OCI-LY3 (cell line): ENCODE results near the gene ISCA1.

Experiments used
- H2AFZ ChIP-seq: fragments of 200-600, 300-600 bp; shearing (Covaris generic); 2 replicates; pipeline ENCODE4 v1.6.0; 2014; ENCODE audit warnings: antibody characterized with exemption, low read depth, low read length
- H3K27ac ChIP-seq: fragments of 200-600, 300-600 bp; sonication (generic); 2 replicates; pipeline ENCODE4 v1.5.1; 2014; ENCODE audit warnings: mild to moderate bottlenecking, low read length, moderate library complexity, mixed read lengths
- H3K27me3 ChIP-seq: fragments of 200-600, 300-600 bp; sonication (generic); 2 replicates; pipeline ENCODE4 v1.6.1; 2014; ENCODE audit warnings: low read depth, low read length, mixed read lengths
- H3K36me3 ChIP-seq: fragments of 200-600, 300-600 bp; sonication (generic); replicated peaks from 2 replicates; pipeline ENCODE3; 2014; ENCODE audit warnings: low read depth, low read length, mixed read lengths
- H3K4me1 ChIP-seq: fragments of 300-600, 200-600 bp; sonication (generic); 2 replicates; pipeline ENCODE4 v1.6.1; 2014; ENCODE audit warnings: low read length, mixed read lengths
- H3K4me2 ChIP-seq: fragments of 200-600, 300-600 bp; sonication (generic); 2 replicates; pipeline ENCODE4 v1.6.1; 2014; ENCODE audit warnings: low read length, mixed read lengths
- H3K4me3 ChIP-seq: fragments of 300-600, 200-600 bp; sonication (generic); 2 replicates; pipeline ENCODE4 v1.5.1; 2014; ENCODE audit warnings: antibody characterized with exemption, mild to moderate bottlenecking, low read length, moderate library complexity
- H3K79me2 ChIP-seq: fragments of 300-600, 200-600 bp; shearing (Covaris generic); 2 replicates; pipeline ENCODE4 v1.6.1; 2014; ENCODE audit warnings: mild to moderate bottlenecking, low read length, mixed read lengths
- H3K9ac ChIP-seq: fragments of 300-600, 200-600 bp; shearing (Covaris generic); 2 replicates; pipeline ENCODE4 v1.6.0; 2014; ENCODE audit warnings: mild to moderate bottlenecking, low read length, moderate library complexity
- H3K9me3 ChIP-seq: fragments of 200-600, 300-600 bp; shearing (Covaris generic); 2 replicates; pipeline ENCODE4 v1.6.1; 2014; ENCODE audit warnings: low read length, mixed read lengths; ENCODE audit not compliant: insufficient read depth
- H4K20me1 ChIP-seq: fragments of 200-600, 300-600 bp; sonication (generic); 2 replicates; pipeline ENCODE4 v1.6.1; 2016; ENCODE audit warnings: low read length, mixed read lengths; ENCODE audit not compliant: insufficient read depth
- EZH2phosphoT487 ChIP-seq: fragments of 200-600 bp; shearing (Covaris generic); IDR thresholded peaks from 2 replicates; pipeline ENCODE4 v1.6.1; 2018; ENCODE audit warnings: antibody characterized with exemption, mixed run types, low read depth
- TF ChIP-seq, protein P1 (sequence below): fragments of 200-600, 300-600 bp; sonication (generic); IDR thresholded peaks from 2 replicates; pipeline ENCODE4 v1.5.1; 2014; ENCODE audit warnings: antibody characterized with exemption, low read length, low read depth

ISCA1 gene

DNA sequence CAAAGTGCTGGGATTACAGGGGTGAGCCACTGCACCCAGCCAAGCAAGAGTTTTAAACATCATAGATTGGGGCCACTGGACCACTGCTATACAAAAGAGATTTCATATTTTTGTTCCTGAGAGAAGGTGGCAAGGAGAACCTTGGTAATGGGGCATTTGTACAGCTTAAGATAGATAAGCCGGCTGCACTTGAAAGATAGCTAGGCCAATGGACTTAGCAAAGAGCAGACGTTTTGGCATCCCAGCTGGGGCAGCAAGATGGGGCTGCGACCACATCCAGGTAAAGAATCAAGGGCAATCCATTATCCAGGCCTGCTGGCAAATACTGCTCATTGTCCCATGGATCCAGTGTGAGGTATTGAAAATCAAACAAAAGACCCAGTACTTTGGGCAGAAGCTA lies 3.9 kb upstream of the ISCA1 start:
- Histone ChIP-seq H3K27ac (peak overlapping the region; percentile 58), H3K36me3 (peaks cover 9% of the 10 kb centered on the region), H3K4me1 (peaks cover 63% of the 10 kb centered on the region), H2AFZ (no peak overlapping the region), H3K9me3 (no peaks in the 10 kb centered on the region), H3K79me2 (peaks cover 7% of the 10 kb centered on the region), H3K4me2 (peak overlapping the region; percentile 33; the same call in 1 of the 2 replicates), H3K9ac (peak overlapping the region; percentile 8; the same call in 1 of the 2 replicates), H3K27me3 (no peaks in the 10 kb centered on the region), H4K20me1 (no peaks in the 10 kb centered on the region), H3K4me3 (no peak overlapping the region)
- TF ChIP-seq, protein P1, sequence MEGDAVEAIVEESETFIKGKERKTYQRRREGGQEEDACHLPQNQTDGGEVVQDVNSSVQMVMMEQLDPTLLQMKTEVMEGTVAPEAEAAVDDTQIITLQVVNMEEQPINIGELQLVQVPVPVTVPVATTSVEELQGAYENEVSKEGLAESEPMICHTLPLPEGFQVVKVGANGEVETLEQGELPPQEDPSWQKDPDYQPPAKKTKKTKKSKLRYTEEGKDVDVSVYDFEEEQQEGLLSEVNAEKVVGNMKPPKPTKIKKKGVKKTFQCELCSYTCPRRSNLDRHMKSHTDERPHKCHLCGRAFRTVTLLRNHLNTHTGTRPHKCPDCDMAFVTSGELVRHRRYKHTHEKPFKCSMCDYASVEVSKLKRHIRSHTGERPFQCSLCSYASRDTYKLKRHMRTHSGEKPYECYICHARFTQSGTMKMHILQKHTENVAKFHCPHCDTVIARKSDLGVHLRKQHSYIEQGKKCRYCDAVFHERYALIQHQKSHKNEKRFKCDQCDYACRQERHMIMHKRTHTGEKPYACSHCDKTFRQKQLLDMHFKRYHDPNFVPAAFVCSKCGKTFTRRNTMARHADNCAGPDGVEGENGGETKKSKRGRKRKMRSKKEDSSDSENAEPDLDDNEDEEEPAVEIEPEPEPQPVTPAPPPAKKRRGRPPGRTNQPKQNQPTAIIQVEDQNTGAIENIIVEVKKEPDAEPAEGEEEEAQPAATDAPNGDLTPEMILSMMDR: no peak
- no peak for TF ChIP-seq EZH2phosphoT487

DNA sequence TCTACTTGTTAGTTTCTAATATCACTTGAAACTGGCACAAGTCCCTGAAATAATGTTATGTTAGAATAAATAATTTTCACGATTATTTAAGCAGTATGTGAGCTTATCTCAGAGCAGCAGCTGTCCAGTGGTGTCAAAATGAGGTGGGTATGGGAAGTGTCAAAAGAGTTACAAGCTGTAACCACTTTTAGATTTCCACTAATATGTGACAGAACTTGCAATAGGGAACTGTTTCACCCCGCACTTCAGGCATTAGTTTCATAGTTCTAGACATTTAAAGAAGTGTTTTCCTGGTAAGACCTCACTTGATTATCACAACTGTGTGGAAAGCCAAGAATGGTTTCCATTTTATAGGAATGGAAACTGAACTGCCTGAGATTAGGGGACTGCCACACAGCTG lies 2.9 kb upstream of the ISCA1 start:
- Histone ChIP-seq H3K9me3 (no peaks in the 10 kb centered on the region), H3K27ac (peak overlapping the region; percentile 37; the same call in 1 of the 2 replicates)
- TF ChIP-seq, protein P1: no peak
- TF ChIP-seq EZH2phosphoT487: no peak

DNA sequence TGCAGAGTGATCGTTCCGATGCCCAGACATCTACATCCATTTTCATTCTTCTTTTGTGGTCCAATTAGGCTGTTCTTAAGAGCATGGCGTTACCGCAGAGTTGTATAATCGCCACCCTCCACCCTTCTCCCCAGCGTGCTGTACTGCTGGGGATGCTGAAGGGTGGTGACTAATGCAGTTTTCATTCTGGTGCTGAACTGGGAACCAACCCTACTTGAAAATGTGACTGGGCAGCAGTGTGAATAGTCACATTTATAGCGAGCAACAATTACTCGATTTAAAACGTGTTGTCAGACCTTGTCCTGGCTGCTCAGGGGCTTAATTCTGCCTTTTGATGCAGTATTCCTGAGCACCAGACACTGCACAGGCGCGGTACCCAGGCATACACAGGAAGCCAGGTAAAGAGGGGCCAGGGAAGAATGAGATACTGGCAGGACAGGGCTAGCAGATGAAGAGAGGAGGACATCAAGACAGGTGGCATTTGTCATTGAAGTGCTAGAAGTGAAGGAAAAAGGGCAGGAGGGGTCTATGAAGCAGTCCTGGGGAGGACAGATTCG lies 719 bp upstream of the ISCA1 start:
- H3K27ac ChIP-seq: peak overlapping the region; percentile 76
- peaks cover 22% of the 10 kb centered on the region for H4K20me1 ChIP-seq
- H3K79me2 ChIP-seq: peaks cover 38% of the 10 kb centered on the region
- H3K36me3 ChIP-seq: peaks cover 18% of the 10 kb centered on the region
- H3K4me3 ChIP-seq: peak overlapping the region; percentile 86
- no peaks in the 10 kb centered on the region for H3K27me3 ChIP-seq
- H3K9me3 ChIP-seq: no peaks in the 10 kb centered on the region
- peak overlapping the region; percentile 71 for H3K9ac ChIP-seq
- TF ChIP-seq, protein P1: no peak
- TF ChIP-seq EZH2phosphoT487: no peak
- H3K4me2 ChIP-seq: peak overlapping the region; percentile 97
- peaks cover 54% of the 10 kb centered on the region for H3K4me1 ChIP-seq
- peak overlapping the region; percentile 73 for H2AFZ ChIP-seq

More for the DNA sequence above, 2.9 kb upstream of the ISCA1 start:
- Histone ChIP-seq H4K20me1 (peaks cover 5% of the 10 kb centered on the region; the same call in 1 of the 2 replicates), H3K27me3 (no peaks in the 10 kb centered on the region), H3K36me3 (peaks cover 9% of the 10 kb centered on the region), H3K79me2 (peaks cover 18% of the 10 kb centered on the region), H3K4me1 (peaks cover 70% of the 10 kb centered on the region), H3K9ac (no peak overlapping the region), H2AFZ (no peak overlapping the region), H3K4me2 (peak overlapping the region; percentile 15; the same call in 1 of the 2 replicates), H3K4me3 (no peak overlapping the region)

DNA sequence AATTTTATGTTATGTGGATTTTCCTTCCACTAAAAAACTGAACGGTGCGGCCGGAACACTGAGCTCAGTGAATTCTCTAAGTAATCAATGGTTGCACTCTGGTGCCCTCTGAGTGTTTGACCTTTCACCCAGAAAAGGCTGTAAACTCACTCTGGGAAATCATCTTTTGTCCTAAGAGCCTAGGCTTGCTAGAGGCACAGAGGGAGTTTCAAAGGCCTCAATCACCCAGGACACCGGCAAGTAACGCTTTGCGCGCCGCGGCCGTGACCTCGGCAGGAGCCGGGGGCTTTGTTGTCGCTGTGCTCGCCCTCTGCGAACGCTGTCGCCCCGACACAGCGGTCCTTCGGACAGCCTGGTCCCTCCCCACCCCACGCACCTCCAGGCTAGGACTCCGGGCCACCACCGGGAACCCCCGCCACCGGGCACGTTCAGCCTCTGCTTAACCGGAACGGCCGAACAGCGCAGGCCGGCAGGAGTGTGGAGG lies 703 bp downstream of the ISCA1 start:
- Histone ChIP-seq H4K20me1 (peaks cover 31% of the 10 kb centered on the region), H3K79me2 (peaks cover 53% of the 10 kb centered on the region), H3K4me3 (peak overlapping the region; percentile 86), H3K9me3 (no peaks in the 10 kb centered on the region), H3K4me1 (peaks cover 40% of the 10 kb centered on the region), H3K9ac (peak overlapping the region; percentile 71), H2AFZ (peak overlapping the region; percentile 87; the same call in 1 of the 2 replicates), H3K4me2 (peak overlapping the region; percentile 97), H3K27ac (peak overlapping the region; percentile 76), H3K36me3 (peaks cover 18% of the 10 kb centered on the region), H3K27me3 (no peaks in the 10 kb centered on the region)
- no peak for TF ChIP-seq EZH2phosphoT487
- TF ChIP-seq, protein P1: no peak
